Activated effector memory CD4-positive, alpha-beta T cell treated with anti-CD3 and anti-CD28 coated beads, Interleukin-2, amount 50 U/mL, for 16 hours (primary cell): ENCODE measurements around the gene AKAP5.
A peak's percentile ranks its signal among the peaks of the same experiment; 100 is the strongest.
"Not testable (repeated sequence)": the region's sequence is repeated elsewhere in the genome, so short reads cannot be mapped to it uniquely, and the experiment has no call there.

Experiments used
- DNase-seq: peaks from one replicate; pipeline ENCODE4 v3.0.0-alpha.2; 2020

The AKAP5 gene

GRCh38 chr14:64503434-64504309 lies 38.4 kb downstream of the AKAP5 start, which contains the start of gene ZBTB25:
TSS of gene ZBTB25 (minus strand) at chr14:64503838. CDS start at chr14:64490533, 13,305 bp downstream.
- peak; percentile 99 for DNase-seq

DNA sequence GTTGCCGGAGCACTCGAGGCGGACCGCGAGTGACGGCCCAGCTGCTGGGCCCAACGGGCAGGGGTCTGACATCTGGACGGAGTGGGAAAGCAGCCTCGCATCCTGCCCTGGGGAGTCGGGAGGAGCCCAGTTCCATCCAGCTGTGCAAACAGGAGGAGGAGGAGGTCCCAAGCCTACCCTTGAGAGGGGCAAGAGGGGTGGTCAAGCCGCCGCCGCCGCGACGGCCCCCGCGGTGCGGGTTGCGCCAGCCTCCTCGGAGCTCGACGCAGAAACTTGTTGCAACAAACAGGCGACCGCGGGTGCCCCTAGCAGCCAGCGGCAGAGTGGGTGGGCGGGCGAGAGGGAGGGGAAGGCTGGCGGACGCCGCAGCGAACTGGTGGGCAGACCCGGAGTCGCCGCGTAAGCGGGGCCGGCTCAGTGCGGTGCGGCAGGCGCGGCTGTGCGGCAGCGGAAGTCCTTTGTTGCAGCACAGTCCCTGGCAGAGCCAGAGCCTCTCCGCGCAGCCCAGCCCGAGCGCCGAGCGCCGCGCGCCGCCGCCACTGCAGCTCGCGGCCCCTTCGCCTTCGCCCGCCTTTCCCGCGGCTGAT lies 39.1 kb downstream of the AKAP5 start, which contains the start of gene ZBTB1:
ZBTB1 (plus strand) TSS at position 461 of the 587 bp plus-strand sequence. CDS start 16,735 bp downstream, outside the sequence.
- DNase-seq = peak; percentile 95

DNA sequence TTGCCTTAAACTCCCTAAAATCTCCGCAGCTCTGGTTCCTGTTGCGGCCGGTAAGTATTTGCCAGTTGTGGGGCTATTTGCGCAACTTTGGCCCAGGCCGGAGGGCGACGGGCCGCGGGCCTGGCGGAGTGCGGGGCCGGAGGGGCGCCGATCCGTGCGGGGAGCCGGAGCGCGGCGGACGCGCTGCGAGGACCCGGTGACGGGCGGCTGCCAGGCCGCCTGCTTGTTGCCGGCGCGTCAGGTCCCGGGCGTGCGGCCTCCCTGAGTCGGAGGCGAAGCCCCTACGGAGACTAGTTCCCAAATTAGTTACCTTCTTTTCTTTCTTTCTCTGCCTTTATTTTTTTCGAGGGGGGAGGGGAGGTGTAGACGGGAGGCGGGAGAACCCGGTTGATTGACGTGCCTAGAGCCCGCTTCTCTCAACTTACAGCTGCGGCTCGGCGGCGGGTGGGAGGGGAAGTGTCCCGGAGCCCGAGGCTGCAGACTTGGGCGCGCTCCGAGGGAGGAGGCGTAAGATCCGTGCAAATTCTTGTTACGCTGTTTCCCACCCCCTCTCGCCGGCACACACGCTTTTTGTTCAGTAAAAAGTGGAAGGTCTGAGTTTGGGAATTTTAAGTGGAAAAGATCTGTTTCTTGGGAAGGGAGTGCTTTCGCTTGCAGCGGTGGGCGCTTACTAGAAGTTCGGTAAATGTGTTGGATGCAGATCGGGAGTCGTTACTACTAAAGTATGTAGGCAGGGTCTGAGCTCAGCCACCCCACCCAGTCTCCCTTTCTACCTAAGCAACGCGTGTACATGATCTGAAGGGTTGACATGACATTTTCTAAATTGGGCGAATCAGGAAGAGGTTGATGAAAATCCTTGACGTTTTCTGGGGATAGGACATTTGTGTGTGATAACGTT lies 39.8 kb downstream of the AKAP5 start:
- peak; percentile 94 for DNase-seq

DNA sequence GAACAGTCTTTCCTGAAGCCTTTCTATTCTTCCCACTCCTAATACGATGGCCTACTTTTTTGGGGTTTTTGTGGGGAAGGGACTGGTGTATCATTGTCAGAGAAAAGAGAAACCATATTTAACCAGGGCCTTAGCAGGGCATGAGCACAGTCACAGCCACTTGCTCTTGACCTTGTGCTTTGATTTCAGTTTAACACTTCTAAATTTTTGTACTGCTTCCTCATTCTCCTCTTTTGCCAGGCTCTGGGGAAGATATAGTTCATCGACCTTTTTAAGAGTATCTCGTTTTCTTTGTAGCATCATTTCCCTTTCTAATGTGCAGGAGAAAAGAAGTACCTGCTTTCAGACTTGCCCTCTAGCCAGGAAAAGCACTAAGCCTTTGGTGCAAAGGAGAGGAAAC lies 41.4 kb downstream of the AKAP5 start:
- DNase-seq = no peak

DNA sequence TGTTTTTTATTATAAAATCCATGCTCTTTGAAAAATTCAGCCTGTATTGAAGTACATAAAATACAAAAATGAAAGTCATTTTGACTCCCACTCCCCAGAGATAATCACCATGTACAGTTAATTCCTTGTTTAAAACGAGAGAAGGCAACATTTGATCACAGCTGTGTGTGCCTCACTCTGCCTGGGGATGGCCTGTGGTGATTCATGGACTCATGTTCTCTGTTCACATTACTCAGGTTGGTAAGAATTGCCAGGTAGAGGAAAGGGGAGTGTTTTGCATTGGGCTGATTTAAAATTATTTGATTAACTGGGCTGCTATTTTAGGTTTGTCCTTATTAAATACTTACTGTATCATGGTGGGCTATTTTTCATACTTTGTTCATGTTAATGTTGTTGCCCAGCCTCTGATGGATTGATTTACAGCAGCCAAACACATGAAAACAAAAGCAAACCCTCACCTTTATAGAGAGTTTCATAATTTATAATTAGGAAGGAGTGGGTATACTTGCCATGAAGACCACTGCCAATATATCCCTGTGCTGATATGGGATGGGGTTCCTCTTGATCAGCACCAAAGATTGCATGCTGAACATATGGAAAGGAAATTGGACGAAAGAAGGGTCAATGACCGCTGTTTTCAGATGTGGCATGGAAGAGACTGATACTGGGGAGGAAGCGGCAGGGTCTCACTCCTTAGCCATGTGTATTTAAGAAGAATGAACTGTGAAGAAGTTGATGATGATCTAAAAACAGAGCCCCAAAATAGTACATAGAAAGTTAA lies 42.3 kb downstream of the AKAP5 start:
- DNase-seq = peak; percentile 80

DNA sequence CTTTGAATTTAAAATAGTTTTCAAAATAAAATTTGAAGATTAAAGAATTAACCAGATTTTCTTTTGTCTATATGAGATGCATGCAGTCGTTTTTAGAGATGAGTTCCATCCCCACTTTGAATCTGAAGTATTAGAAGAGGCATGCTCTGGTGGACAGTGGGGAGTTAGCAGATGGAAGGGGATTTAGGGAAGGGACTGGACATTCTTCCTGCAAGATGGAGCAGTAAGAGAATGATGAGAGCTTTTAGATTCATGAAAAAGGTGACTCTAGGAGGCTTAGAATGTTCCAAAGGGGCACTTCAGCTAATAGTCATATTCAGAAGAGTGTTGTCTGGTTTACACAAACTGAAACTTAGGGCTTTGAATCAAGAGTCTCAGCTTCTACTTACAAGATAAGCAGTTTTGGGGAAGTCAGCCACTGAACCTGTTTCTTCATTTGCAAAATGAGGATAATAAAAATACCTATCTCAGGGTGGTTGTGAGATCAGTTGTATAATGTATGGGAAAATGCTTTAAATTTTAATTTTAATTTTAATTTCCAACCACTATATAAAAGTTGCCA lies 43.0 kb downstream of the AKAP5 start:
- DNase-seq = no peak

DNA sequence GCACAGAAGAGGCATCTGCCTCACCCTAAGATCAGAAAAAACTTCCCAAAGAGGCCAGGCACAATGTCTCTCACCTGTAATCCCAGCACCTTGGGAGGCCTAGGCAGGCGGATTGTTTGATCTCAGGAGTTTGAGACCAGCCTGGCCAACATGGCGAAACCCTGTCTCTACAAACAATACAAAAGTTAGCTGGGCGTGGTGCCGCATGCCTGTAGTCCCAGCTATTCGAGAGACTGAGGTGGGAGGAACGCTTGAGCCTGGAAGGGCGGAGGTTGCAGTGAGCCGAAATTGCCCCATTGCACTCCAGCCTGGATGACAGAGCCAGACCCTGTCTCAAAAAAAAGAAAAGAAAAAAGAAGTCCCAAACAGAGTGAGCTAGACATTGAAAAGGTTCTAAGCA lies 43.7 kb downstream of the AKAP5 start:
- no peak for DNase-seq

GRCh38 chr14:64510825-64511671 lies 45.7 kb downstream of the AKAP5 start:
- peak; percentile 86 for DNase-seq

- DNase-seq = no peak
These were observed 48.0 kb downstream of the AKAP5 start for GRCh38 chr14:64513271-64513670.

- DNase-seq = no peak
These were observed 49.8 kb downstream of the AKAP5 start for GRCh38 chr14:64515053-64515452.

- DNase-seq = no peak
These were observed 51.7 kb downstream of the AKAP5 start for GRCh38 chr14:64516969-64517368.

GRCh38 chr14:64517667-64518066 lies 52.4 kb downstream of the AKAP5 start:
- not testable (repeated sequence) for DNase-seq

DNA sequence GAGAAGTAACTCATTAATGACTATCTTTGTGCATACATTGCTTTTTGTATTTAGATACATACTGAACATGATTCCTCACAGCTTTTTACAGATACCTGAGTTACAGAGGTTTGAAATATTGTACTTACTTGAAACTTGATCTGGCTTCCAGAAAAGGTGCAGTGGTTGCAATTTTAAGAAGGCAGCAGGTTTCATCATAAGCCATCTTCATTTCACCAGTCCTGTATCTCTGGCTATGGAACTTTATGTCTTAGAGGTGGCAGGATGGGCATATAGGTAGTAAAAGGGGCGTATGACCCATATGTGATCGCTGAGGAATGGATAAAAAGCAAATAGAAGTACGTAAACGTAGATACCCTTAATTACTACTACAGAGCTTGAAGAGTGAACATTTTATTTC lies 52.9 kb downstream of the AKAP5 start:
- no peak for DNase-seq

GRCh38 chr14:64520699-64521098 lies 55.4 kb downstream of the AKAP5 start:
- DNase-seq = no peak

- DNase-seq = no peak
These were observed 57.5 kb downstream of the AKAP5 start for GRCh38 chr14:64522591-64523355.
